Body of pancreas (tissue), 4 donors: ENCODE data around the gene NR0B1. TPM values are rescaled to one million over a fixed set of nuclear protein-coding genes. Genes with fewer than 3 reads are reported as not detected.

ENCODE experiments used
- ATAC-seq: fragments of 150-250 bp; one replicate; pipeline ENCODE4 v1.9.1; 2016
- DNase-seq, 4 donors: peaks; one replicate each; pipeline ENCODE4 v3.0.0-alpha.2; 2019
- H3K27ac ChIP-seq, 4 donors: fragments of 200-600 bp; sonication (generic); 1 replicate in 3 of 4; 2 replicates in 1 of 4; pipeline versions ENCODE4 v1.5.1 to v1.6.1; 2016 to 2019; ENCODE audit warnings: mild to moderate bottlenecking in 1 of 4, mixed read lengths in 1 of 4, moderate library complexity in 1 of 4
- H3K27me3 ChIP-seq, 2 donors: fragments of 200-600 bp; sonication (generic); one replicate each; pipeline ENCODE4 v1.6.0; 2016; ENCODE audit warnings: mild to moderate bottlenecking in 1 of 2
- H3K36me3 ChIP-seq, 2 donors: fragments of 200-600 bp; sonication (generic); replicated peaks in 1 of 2; 2 replicates each; pipeline ENCODE4 v1.5.1; 2016; ENCODE audit warnings: low read depth in 2 of 2; ENCODE audit not compliant: insufficient read depth in 1 of 2
- H3K4me1 ChIP-seq: fragments of 200-600 bp; sonication (generic); one replicate; pipeline ENCODE4 v1.6.0; 2016
- H3K4me3 ChIP-seq, 2 donors: fragments of 200-600 bp; sonication (generic); 1 replicate in 1 of 2; 2 replicates in 1 of 2; pipeline ENCODE4 v1.5.1; 2016 to 2019
- H3K9me3 ChIP-seq, 3 donors: fragments of 200-600 bp; sonication (generic); 1 replicate in 2 of 3; 2 replicates in 1 of 3; pipeline ENCODE4 v1.5.1; 2016
- CTCF ChIP-seq, 7 experiments: fragments of 450-650 bp in 4 of 7; fragments of 200-600 bp in 3 of 7; sonication (generic) in 3 of 7; IDR thresholded peaks; one replicate each; pipeline ENCODE4 v1.5.1; 2016 to 2019; ENCODE audit warnings: antibody characterized with exemption in 7 of 7
- POLR2A ChIP-seq, 3 donors: fragments of 450-650 bp; IDR thresholded peaks; one replicate each; pipeline ENCODE4 v1.6.1; 2016; ENCODE audit warnings: antibody characterized with exemption in 3 of 3, mild to moderate bottlenecking in 2 of 3
- WGBS, 2 donors: methylation state at CpG; one replicate each; pipeline ENCODE4 v1.1.5; 2017; 5-methylcytosine and 5-hydroxymethylcytosine counted together
- intact Hi-C: fragments of 100-400 bp; cut with DNase I; formaldehyde crosslinking; loops from one replicate; pipeline ENCODE4 v1.15.1; 2023
- total RNA-seq, 2 donors: library from RNA; depleted of rRNA; stranded (reverse); fragments of >200 nt; gene quantifications; one replicate each; pipeline ENCODE4 v1.1.0, GENCODE V29; 2016

Gene NR0B1
- total RNA-seq, 2 donors from 2014 or later = 0.78 TPM; not detected in 1

DNA sequence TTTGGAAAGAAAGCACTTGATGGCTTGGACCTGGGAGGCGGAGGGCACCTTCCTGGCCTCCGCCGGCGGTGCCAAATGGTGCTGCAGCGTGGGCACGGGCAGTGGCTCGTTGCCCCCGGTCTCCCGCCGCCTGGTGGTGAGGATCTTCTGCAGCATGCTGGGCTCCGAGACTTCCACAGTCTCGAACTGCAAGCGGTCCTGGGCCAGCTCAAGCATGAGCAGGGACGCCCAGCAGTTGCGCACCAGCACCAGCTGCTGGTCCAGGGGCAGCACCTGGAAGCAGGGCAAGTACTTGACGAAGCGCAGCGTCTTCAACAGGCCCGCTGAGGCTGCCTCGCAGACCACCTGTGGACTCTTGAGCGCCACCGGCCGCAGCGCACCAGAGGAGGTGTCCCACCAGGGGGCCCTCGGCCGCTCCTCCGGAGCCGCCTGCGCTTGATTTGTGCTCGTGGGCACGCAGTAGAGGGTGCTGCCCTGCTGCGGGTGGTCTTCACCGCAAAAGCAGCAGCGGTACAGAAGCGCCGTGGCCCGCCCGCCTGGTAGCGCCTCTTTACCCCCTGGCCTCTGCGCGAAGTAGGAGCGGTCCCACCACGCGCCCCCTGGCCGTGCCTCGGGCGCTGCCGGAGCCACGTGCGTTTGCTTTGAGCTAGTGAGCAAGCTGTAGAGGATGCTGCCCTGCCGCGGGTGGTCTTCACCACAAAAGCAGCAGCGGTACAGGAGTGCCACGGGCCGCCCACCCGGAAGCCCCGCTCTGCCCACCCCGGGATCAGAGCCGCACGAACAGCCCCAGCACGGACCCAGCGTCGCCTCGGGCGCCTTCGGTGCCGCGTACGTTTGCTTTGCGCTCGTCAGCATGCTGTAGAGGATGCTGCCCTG is 689 bp downstream of the NR0B1 start:
- peak in 2 of 4 donors; percentile 12 to 26 for DNase-seq
- Histone ChIP-seq H3K27ac (no peak overlapping the region), H3K4me1 (no peaks in the 10 kb centered on the region), H3K36me3 (no peaks in the 10 kb centered on the region), H3K9me3 (no peaks in the 10 kb centered on the region), H3K4me3 (no peak overlapping the region), H3K27me3 (no peaks in the 10 kb centered on the region)
- TF ChIP-seq CTCF (IDR thresholded peaks at IDR 0.05) = peak in 1 of 7 experiments; percentile 5
- no peak for TF ChIP-seq POLR2A (IDR thresholded peaks at IDR 0.05)
- 1% methylated on average over 43 of the region's 71 CpGs; no CpG with 5 or more reads in 1 of the 2 donors for WGBS, 2 donors
- intact Hi-C loops = no loop called here
- no peak for ATAC-seq

DNA sequence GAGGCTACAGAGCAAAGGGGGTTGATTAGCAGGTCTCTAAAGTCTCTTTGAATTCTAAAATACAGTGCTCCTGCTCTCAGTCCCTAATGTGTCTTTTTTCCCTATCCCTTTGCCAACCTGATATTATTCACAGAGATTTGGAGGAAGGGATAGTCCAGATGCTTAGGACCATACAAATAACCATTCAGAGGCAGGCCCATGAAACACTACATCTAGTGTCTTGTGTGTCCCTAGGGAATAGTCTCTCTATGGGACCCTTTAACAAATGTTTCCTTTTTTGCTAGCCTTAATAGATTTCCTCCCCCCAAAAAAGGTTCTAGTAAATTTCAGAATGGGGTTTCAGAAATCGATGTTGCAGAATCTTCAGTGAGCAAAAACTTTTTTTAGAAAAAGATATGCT is 1.7 kb downstream of the NR0B1 start:
- H3K27ac ChIP-seq = no peak overlapping the region
- H3K4me3 ChIP-seq = no peak overlapping the region
- no peaks in the 10 kb centered on the region for H3K9me3 ChIP-seq
- H3K27me3 ChIP-seq = no peaks in the 10 kb centered on the region
- TF ChIP-seq CTCF (IDR thresholded peaks at IDR 0.05) (no peak), POLR2A (IDR thresholded peaks at IDR 0.05) (no peak)
- ATAC-seq (no peak), DNase-seq (no peak)
- H3K4me1 ChIP-seq = no peaks in the 10 kb centered on the region
- no peaks in the 10 kb centered on the region for H3K36me3 ChIP-seq
- intact Hi-C loops = no loop called here
- 58 to 67% methylated on average over 1 of the region's 1 CpG for WGBS, 2 donors

- intact Hi-C loops = no loop called here
- no peaks in the 10 kb centered on the region for H3K9me3 ChIP-seq
- H3K36me3 ChIP-seq = no peaks in the 10 kb centered on the region
- H3K4me1 ChIP-seq = no peaks in the 10 kb centered on the region
- DNase-seq = no peak
- no peak for ATAC-seq
- H3K27me3 ChIP-seq = no peaks in the 10 kb centered on the region
- no peak overlapping the region for H3K27ac ChIP-seq
- no peak overlapping the region for H3K4me3 ChIP-seq
- no peak for TF ChIP-seq POLR2A (IDR thresholded peaks at IDR 0.05)
- no peak for TF ChIP-seq CTCF (IDR thresholded peaks at IDR 0.05)
- 57 to 59% methylated on average over 6 of the region's 6 CpGs for WGBS, 2 donors
These were observed 4.3 kb downstream of the NR0B1 start for GRCh38 chrX:30304866-30305265.

DNA sequence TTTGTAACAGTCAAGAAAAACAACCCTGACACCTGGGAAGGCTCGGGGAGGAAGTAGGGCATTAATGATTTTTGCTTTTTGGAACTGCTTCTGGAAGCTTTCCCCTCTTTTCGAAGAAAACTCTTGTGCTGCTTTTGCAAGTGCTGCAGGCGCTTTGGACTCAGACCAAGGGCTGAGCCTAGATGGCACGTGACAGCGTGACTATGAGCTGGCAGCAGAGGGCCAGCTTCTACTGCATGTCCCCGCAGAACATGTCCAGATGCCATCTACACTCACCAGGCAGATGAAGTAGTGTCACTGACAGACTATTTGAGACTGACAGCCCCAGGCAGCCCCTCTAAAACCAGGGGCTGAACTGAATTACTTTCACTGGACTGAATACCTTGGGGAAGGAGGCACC is 6.2 kb downstream of the NR0B1 start:
- DNase-seq = peak in 2 of 4 donors; percentile 23 to 38

More for the DNA sequence above, 6.2 kb downstream of the NR0B1 start:
- whole genome bisulfite sequencing, 2 donors = 23 to 36% methylated on average over 5 to 6 of the region's 6 CpGs
- Histone ChIP-seq H3K4me3 (no peak overlapping the region), H3K9me3 (no peaks in the 10 kb centered on the region), H3K36me3 (no peaks in the 10 kb centered on the region), H3K4me1 (no peaks in the 10 kb centered on the region), H3K27me3 (no peaks in the 10 kb centered on the region), H3K27ac (no peak overlapping the region)
- ATAC-seq = no peak
- TF ChIP-seq CTCF (IDR thresholded peaks at IDR 0.05) = no peak
- no peak for TF ChIP-seq POLR2A (IDR thresholded peaks at IDR 0.05)
- intact Hi-C loops = no loop called here
